Pons (tissue), 1 donor: ENCODE data around the gene GHRH.

Experiments used
- DNase-seq: peaks from one replicate; pipeline ENCODE4 v3.0.0-alpha.2; 2016; ENCODE audit warnings: low spot score

The GHRH gene

GRCh38 chr20:37261714-37262113 lies at the start of gene GHRH:
Gene GHRH, minus strand, starts transcription at chr20:37261814. Its CDS starts 4,925 bp downstream, at chr20:37256889.
- DNase-seq = no peak

GRCh38 chr20:37310951-37311350 lies 49.3 kb upstream of the GHRH start:
- no peak for DNase-seq

DNA sequence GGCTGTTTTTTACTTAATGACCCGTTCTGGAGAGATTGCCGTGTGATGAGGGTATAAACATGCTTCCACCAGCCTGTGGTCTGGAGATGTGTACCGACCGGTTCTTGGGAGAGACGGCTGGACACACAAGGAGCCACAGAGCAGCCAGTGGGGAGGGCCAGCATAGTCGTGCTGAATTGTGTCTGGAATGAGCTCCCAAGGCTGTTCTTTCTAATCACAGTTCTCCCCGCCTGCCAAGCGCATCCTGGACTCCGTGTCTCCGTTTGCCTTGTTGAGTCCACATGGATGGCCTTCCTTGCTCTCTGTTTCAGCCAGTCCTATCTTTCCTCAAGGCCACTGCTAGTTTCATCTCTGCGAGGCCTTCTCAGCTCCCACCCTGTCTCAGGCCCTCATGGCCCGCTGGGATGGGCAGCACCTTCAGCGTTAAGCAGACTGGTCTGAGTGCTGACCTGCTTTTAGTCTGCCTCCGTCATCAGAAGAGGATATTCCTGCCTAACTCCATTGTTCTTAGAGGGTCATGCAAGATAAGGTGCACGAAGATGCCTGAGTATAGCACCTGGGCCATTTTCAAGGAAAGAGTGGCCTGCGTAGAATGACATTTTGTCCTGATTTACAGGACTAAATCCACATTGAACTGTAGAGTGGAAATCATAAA lies 48.4 kb upstream of the GHRH start:
- DNase-seq = no peak

DNA sequence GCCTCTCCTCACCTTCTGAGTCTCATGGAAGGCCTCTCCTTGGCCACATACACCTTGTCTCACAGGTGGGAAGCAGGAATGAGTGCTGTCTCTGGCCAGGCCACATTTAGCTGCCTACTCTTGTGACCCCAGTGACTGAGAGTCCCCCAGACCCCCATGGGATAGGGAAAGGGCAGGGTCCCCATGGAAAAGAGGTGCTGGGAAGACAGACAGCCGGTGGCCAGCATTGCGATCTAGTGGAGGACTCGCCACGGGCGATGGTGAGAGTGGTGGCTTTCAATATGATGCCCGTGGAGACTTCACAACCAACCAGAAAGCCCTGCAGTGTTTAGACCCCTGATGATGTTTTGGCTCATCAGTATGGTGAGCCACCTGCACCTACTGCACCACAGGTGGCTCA lies 47.7 kb upstream of the GHRH start:
- DNase-seq = no peak

DNA sequence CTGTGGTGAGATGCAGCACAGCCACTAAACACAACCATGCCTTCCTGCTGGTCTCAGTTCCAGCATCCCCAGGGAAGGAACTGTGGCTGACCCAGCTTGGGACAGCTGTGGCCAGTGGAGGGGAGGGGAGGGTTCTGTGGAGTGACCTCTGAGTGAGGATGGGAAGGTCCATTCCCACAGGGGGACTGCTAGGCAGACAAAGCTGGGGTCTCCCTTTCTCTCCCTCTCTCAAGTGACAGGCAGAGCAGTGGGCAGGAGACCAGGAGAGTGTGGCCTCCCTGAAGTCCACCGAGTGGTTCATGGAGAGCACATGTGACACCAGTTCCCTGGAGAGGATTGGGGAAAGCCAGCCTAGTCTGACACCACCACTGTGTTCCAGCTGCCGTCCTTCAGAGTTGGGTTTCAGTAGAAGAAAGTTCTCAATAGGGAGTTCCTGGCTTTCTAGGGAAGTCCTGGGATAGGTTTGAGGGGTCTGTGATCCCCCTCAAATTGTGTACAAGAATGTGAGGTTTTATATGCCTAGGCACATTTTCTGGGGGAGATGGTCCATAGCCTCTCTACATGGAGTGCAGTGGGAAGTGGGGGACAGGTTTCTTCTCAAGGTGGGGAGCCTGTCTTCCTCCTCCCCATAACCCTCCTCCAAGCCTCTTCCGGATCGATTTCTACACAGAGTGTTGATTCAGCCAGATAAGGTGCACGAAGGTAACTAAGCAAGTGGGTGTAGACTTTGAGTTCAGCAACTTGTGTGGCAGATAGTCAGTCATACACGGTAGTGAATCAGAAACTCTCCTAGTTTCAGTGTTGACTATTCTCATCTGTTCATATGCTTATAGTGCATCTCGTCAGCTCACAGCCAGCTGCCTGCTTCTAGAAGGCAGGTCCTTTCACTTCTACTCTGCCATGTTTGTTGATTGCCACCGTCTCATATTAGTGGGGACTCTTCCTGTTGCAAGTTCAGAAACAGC lies 46.8 kb upstream of the GHRH start:
- no peak for DNase-seq

- DNase-seq = no peak
Observed at GRCh38 chr20:37305839-37306238, 44.2 kb upstream of the GHRH start.

- no peak for DNase-seq
Observed at GRCh38 chr20:37305079-37305478, 43.5 kb upstream of the GHRH start.

DNA sequence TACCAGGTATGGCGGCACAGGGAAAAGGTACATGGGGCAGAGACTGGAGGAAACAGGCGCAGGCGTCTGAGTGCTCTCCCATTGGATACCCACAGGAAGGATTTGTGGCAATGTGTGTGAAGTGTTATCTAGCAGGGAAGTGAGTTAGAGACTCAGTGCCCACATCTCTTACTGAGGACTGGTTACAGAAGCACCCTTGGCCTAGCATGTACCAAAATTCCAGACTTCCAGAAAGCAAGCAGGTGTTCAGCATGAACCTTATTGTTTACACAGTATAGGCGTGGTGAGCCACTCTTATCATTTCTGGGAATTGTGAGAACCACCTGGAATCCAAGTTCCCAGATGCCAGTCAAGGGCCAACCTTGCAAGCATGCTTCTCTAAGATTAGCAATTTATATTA lies 42.0 kb upstream of the GHRH start:
- DNase-seq = no peak

GRCh38 chr20:37302981-37303380 lies 41.4 kb upstream of the GHRH start:
- DNase-seq = no peak

DNA sequence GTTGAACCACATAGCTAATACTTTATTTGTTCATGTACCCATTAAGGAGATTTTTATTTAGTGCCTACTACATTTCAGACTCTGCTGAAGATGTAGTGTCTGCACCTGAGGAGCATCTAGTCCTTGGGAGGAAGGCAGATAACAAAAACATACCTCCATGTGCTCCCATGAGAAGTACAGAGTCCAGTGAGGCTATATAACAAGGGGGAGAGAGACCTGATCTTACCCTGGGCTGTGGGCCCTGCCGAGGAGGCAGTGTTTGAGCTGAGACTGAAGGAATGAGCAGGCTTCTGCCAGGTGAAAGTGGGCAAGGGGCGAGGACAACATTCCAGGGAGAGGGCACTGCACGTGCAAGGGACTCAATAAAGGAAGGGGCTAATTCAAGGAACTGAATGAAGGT lies 39.9 kb upstream of the GHRH start:
- no peak for DNase-seq

GRCh38 chr20:37301120-37301519 lies 39.5 kb upstream of the GHRH start:
- DNase-seq = no peak

GRCh38 chr20:37299718-37300528 lies 38.3 kb upstream of the GHRH start:
- DNase-seq = no peak

DNA sequence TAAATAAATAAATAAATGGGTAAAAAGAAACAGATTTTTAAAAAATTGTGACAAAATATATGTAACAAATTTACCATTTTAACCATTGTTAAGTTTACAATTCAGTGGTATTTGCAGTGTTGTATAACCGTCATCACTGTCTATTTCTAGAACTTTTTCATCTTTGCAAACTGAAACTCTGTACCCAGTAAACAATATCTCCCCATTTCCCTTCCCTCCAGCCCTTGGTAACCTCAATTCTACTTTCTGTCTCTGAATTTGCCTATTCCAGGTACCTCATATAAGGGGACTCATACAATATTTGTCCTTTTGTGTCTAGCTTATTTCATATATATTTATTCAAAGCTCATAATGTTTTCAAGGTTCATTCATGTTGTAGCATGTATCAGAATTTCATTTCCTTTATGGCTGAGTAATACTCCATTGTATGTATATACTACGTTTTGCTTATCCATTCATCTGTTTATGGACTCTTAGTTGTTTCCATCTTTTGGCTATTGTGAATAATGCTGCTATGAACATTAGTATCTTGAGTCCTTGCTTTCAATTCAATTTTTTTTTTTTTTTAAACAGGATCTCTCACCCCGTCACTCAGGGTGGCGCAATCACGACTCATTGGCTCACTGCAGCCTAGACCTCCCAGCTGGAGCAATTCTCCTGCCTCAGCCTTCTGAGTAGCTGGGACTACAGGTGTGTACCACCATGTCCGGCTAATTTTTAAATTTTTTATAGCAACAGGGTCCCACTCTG lies 36.8 kb upstream of the GHRH start:
- DNase-seq = no peak

GRCh38 chr20:37297066-37297736 lies 35.6 kb upstream of the GHRH start:
- DNase-seq = peak; percentile 25

- no peak for DNase-seq
Observed at GRCh38 chr20:37296371-37296770, 34.8 kb upstream of the GHRH start.

DNA sequence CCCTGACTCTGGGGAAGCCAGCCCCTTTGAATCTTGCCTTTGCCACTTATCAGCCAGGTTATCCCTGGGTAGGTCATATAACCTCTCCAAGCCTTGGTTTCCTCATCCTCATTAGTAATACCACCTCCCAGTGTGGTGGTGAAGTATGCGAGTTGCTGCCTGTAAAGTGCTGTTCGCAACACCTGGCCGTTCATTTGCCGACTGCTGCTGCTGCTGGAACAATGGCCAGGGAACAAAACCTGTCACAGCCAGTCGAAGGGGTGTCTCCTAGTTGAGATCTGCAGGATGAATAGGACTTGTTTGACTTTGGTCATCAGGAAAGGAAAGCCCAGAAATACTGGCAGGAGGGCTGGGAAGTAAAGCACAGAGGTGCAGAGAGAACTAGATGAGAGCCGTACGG lies 34.0 kb upstream of the GHRH start:
- no peak for DNase-seq

DNA sequence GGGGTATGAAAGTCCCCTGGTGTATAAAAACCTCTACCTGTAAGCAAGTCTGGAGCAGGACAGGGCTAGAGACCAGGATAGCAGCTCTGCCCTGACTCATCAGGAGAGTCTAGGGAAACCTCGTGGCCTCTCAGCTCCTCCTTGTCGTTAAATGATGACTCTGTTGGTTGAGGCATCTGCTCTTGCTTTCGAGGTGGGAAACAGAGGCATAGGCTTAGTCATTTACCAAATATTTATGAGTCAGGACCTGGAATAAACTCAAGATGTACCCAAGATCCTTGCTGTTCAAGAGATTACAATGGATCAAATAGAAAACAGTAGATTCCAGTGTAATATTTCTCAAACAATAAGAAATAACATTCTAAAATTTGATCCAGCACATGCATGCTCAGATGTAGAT lies 33.4 kb upstream of the GHRH start:
- peak; percentile 32 for DNase-seq

- DNase-seq = peak; percentile 71
Observed at GRCh38 chr20:37294262-37294981, 32.8 kb upstream of the GHRH start.

- no peak for DNase-seq
Observed at GRCh38 chr20:37293301-37293943, 31.8 kb upstream of the GHRH start.

DNA sequence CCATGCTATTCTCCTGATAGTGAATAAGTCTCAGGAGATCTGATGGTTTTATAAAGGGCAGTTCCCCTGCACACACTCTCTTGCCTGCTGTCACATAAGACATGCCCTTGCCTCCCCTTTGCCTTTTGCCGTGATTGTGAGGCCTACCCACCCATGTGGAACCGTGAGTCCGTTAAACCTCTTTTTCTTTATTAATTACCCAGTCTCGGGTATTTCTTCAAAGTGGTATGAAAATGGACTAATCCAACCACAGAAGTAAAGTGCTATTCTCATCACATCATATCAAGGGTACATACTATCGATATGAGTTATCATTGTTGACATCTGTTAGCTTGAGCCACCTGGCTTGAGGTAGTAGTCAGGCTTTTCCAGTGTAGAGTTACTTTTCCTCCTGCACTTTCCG lies 30.1 kb upstream of the GHRH start:
- no peak for DNase-seq
